Stimulated activated naive CD8-positive, alpha-beta T cell treated with anti-CD3 and anti-CD28 coated beads, Interleukin-15, Interleukin-2, amounts not matched to agents 100 U/mL and 50 U/mL, for 24 hours (primary cell): ENCODE results near the gene HS3ST4.
A peak's percentile ranks its signal among the peaks of the same experiment; 100 is the strongest.

ENCODE experiments used
- ATAC-seq: fragments of 150-1000 bp; cut with Tn5 transposase; one replicate; pipeline ENCODE4 v1.10.0; 2021
- DNase-seq: peaks from one replicate; pipeline ENCODE4 v3.0.0; 2021

The HS3ST4 gene

DNA sequence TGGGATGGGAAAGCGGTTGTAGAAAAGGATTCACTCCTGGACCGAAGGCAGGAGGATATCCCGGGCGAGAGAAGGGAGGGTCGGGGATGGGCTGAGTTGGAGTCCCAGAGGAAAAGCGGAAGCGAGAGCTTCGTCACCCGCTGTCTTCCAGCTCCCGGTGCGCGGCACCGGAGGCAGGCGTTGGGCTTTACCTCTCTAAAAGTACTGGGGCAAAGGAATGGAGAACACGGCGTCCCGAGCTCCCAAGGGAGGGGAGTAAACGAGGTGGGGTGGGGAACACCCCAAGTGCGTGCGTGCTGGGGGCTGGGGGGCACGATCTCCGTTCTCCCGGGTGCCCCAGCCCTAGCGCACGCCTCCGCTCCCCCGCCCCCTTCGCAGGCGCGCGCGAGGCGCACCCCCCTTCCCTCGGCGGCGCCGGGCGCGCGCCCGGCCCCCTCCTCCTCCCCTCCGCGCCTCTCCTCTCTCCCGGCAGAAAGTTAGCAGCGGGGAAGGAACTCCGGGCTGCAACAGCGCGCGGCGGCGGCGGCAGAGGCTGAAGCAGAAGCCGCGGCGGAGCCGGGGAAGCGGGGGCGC is at the start of gene HS3ST4:
Gene HS3ST4 (plus strand): TSS at position 441 of the 573 bp plus-strand sequence.
- DNase-seq (no peak), ATAC-seq (no peak)

DNA sequence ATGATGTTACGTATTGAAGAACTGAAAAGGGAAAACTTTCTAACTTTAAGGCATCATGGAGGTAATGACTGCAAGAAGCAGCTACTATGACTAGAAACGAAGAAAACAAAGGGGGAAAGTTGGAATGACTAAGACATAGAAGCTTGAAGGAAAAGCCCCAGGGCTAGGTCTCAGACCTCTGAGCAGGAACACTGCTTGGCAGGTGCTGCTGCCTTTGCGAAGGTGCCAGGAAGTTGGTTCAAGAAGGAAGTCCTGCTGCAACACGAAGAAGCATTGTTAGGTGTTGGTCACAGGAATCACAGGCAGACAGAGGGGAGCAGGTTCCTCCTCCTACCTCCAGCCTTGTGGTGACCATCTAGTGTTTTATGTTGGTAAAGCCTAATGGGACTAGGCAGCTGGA is 48.1 kb upstream of the HS3ST4 start:
- DNase-seq (no peak), ATAC-seq (no peak)

DNA sequence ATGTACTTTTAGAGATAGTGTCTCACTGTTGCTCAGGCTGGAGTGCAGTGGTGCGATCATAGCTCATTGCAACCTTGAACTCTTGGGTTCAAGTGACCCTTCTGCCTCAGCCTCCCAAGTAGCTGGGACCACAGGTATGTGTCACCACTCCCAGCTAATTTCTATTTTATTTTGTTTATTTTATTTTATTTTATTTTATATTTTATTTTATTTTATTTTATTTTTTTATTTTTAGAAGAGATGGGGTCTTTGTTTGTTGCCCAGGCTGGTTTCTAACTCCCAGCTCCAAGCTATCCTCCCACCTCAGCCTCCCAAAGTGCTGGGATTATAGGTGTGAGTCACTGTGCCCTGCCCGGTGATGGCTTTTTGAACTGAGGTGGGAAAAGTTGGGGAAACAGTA is 35.1 kb upstream of the HS3ST4 start:
- ATAC-seq (no peak), DNase-seq (no peak)

DNA sequence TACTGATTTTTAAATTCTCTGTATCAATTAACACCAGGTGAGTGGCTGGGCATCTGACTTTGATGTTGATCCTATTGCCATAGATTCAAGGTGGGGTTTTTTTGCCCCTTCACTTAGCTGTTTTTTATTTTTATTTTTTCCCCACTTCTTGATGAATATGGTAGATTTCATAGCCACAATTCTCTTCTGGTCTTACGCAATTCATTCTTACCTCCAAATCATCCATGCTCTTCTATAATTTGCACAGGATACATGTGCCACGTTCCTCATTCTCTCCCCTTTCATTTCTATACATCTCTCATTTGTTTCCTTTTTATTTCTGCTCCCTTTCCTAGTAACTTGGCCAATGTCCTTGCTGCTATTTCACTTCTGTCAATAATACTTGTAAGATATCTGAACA is 14.9 kb upstream of the HS3ST4 start:
- no peak for ATAC-seq
- no peak for DNase-seq

DNA sequence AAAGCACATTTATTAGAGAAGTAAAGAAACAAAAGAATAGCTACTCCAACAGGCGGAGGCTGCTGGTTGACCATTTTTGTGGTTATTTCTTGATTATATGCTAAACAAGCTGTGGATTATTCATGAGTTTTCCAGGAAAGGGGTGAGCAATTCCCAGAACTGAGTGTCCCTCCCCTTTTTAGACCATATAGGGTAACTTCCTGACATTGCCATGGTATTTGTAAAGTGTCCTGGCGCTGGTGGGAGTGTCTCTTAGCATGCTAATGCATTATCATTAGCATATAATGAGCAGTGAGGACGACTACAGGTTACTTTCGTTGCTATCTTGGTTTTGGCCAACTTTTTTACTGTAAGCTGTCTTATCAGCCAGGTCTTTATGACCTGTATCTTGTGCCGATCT is 12.2 kb upstream of the HS3ST4 start:
- DNase-seq (no peak), ATAC-seq (no peak)

DNA sequence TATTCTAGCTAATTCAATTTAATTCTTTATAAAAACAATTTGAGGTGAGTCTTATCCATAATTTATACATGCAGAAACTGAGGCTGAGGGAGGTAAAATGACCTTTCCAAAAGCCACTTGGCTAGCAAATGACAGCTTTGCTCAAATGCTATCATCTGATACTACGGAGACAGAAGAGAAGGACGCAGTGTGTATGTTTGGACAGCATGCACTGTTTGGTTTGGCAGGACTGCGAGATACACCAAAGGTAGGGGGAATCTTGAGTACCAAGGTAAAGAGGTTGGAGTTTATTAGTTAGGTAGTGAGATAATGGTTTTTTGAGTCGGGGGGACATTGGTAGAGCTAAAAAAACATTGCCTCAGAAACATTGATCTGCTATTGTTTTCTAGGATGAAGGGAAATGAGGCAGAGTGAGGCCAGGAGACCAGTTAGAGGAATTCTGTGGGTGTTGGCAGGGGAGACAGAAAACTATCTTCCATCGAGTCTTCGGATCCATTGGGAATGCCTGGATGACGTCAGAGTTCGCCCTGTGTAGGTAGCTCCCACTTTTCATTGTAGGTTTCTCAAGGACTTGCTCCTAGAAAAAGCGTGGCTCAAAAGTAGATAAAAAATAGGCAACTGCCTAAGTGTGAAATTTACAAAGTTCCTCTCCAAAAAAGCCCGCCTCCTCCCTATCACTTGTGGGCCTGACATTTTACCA is 2.5 kb upstream of the HS3ST4 start:
- DNase-seq (no peak), ATAC-seq (no peak)

DNA sequence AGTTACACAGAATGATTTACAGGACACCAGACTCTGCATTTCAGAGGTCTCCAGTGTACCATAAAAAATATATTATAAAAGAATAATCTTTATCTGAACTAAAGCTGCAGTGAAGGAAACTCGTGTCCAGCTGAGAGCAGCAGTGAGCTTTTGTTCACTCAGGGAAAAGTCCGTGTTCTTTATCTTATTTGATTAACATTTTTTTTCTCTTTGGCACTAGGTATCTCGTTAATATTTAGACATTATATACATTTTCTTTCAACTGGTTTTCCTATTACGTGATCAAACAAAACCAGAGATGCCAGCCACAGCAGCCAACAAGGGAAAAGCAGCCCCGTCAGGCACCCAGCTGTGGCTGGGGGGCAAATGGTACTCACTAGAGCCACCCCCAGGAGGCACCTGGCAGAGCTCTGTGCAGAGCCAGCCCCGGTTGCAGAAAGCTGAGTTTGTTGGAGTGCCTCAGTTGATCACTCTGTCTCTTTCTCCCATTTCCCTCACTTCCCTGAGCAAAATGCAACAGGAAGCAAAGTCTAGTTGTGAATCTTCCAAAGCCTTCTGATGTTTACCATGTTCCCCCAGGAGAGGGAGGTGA is 1.1 kb upstream of the HS3ST4 start:
- no peak for DNase-seq
- ATAC-seq: no peak

DNA sequence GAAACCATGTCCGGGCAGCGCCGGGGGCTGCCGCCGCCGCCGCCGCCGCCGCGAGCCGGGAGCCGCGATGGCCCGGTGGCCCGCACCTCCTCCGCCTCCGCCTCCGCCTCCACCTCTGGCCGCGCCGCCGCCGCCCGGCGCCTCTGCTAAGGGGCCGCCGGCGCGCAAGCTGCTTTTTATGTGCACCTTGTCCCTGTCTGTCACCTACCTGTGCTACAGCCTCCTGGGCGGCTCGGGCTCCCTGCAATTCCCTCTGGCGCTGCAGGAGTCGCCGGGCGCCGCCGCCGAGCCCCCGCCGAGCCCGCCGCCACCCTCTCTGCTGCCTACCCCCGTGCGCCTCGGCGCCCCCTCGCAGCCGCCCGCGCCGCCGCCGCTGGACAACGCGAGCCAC is 587 bp downstream of the HS3ST4 start:
- no peak for DNase-seq
- ATAC-seq: no peak

DNA sequence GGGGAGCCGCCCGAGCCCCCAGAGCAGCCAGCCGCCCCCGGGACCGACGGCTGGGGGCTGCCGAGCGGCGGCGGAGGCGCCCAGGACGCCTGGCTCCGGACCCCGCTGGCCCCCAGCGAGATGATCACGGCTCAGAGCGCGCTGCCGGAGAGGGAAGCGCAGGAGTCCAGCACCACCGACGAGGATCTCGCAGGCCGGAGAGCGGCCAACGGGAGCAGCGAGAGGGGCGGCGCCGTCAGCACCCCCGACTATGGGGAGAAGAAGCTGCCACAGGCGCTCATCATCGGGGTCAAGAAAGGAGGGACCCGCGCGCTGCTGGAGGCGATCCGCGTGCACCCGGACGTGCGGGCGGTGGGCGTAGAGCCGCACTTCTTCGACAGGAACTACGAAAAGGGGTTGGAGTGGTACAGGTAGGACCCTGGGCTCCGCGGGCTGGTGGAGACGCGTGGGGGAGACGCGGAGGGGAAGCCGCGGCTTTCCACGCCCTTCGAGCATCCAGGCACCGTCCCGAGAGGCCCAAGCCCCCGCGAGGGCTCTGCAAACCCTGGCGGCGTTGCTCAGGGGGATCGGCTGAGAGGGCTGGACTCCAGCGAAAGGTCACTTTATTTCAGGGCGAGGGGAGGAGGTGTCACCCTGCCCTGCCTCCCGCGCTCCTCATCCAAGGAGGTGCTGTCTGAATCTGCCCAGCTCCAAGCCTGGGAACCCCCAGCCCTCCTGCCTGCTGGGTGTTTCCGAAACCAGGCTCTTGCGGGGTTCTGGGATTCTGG is 1.2 kb downstream of the HS3ST4 start:
- DNase-seq (no peak), ATAC-seq (no peak)

DNA sequence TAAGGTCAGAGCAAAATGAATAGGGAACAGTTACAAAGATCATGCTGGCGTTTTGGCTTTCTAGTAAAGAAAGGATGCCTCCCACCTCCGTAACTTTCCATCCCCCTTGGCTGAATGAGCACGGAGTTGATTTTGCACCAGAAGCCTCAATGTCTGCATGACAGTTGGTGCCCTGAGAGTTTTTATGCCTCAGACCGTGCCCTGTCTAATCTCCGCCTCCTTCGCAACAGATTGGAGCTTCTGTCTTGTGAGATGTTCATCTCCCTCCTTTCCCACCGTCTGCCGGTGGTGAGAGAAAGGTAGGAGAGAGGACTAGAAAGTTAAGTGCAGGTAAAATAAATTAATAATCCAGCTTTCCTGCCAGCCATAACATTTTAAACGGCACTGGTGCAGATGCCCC is 1.9 kb downstream of the HS3ST4 start:
- ATAC-seq (no peak), DNase-seq (no peak)

DNA sequence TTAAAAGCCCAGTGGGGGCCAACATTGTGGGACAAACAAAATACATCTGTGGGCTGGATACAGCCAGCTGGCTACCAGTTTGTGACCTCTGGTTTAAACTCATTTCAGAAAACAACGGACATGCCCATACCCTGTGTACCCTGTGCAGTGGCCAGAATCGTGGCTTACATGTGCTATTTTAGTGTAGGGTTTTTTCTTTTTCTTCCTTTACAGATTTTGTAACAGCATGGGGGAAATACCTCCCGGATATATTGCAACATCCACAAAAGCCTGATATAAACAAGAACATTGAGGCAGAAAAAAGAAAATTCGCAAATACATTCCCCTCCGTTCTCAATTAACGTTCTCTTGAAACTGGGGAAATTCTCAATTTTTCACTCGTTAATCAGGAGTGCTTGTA is 7.3 kb downstream of the HS3ST4 start:
- DNase-seq (no peak), ATAC-seq (no peak)

DNA sequence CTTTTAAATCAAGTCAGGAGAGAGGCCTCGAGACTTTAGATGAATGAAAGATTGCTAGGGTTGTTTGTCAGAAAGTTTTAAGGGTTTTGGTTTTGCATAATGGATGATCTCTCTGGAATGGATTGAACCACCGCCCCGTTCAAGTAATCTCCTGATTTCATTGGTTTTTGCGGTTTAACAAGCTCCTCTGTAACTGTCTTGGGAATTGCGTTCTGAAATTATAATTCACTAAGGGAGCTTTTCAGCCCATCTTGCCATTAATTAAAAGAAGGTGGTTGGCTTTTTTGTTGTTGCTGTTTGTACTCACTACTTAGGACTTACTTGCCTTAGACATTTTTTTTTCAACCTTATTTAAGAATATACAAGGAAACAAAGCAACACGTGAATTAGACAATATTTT is 8.8 kb downstream of the HS3ST4 start:
- no peak for DNase-seq
- ATAC-seq: no peak

DNA sequence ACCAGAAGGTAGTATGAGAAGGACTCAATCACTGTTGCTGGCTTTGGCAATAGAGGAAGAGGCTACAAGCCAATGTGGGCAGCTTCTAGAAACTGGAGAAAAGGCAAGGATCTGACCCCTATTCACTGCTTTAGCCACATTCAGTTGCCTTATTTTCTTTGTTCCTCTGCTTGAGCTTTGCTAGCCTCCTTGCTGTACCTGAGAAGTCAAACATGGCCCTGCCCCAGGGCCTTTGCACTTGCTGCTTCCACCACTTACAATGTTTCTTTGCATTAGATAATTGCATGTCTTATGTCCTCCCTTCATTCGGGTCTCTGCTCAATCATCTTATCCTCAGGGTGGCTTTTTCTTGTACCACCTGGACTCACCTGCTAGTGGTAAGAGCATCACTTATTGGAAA is 15.8 kb downstream of the HS3ST4 start:
- no peak for DNase-seq
- no peak for ATAC-seq

DNA sequence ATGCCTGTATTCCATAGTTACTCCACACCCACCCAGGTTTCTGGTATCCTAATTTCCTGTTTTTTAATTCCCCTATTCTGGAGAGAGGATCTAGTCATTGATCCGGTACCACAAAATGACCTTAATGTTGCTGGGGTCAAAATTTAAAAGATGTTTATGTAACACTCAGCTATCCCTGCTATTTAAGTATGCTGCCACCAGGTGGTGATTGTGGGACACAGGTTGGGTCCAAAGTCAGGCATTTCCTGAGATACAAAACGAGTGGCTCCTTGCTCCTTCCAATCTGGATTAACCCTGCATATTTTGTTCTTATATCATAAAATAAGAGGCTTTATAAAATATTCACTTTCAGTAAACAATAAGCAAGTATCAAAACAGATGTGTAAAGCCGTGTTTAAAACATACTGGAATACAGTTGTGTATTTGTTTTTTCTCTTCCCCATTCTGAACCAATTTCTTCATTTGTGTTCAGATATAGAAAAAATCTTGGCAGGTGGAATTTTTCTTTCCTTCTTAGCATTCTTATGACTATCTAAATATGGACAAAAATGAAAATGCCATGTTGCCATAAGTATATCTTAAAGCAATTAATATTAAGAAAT is 16.3 kb downstream of the HS3ST4 start:
- ATAC-seq (no peak), DNase-seq (peak; percentile 11)

DNA sequence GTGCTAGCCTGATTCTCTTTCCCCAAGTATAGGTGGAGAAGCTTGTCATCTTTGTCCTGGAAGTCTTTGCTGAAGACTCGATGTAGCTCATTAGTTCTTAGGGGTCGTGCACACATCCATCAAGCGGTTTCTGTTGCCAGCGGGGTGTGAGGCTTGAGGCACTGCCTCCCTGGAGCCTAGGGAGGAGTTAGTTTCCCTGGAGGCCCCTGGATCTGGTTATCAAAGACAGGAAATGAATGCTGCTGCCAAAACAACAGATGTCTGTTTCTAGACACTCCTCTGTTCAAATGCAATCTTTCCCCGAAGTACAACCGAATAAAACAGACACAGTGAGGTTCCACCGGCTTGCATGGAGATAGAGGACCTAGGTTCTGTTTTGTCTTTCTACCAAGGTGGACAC is 17.5 kb downstream of the HS3ST4 start:
- DNase-seq (no peak), ATAC-seq (no peak)

DNA sequence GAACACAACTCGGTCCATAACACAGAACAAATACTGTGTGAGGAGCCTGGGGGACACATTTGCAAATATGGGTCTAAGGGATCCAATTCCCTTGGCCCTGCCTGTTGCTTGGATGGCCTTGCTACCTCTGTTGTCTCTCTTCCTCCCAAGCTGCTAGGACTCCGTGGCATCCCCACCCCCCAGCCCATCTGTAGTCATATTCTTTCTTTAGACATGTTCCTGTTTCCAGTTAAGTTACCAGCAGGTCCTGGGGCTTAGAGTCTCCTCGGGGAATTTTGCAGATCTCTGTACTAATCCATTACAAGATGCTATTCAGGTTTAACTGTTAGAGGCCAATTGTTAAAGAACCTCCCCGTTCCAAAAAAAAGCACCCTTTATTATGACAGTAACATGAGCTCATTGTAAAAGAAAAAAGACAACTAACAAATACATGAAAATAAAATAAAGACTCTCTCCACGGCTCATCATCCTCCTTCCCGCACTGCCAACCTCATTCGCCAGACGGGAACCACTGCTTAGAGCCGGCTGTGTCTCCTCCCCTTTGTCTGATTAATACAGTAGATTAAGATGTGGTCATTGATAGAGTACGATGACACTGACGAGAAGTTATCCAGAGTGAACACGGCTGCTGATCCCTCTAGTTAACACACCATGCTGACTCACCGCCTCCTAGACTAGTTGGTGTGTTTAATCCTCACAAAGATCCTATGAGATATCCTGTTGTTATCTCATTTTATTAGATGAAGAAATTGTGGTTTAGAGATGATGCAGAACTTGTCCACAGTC is 22.2 kb downstream of the HS3ST4 start:
- DNase-seq (no peak), ATAC-seq (no peak)

DNA sequence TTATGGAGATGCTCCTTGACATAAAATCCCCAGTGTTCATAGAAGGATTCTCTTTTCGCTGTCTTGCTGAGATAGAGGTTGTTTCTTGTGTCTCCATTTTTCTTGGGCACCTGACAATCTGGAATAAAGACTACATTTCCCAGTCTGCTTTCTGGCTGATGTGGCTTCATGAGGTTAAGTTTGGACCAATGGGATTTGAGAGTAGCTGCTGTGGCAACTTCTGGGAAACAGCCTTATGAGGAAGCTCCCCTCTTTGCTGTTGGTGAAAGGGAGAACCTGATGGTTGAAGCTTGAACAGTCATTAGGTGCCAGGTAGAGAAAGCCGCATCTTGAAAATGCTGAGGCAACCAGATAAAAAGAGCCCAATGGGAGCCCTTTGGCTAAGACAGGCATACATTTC is 24.4 kb downstream of the HS3ST4 start:
- DNase-seq: no peak
- no peak for ATAC-seq

DNA sequence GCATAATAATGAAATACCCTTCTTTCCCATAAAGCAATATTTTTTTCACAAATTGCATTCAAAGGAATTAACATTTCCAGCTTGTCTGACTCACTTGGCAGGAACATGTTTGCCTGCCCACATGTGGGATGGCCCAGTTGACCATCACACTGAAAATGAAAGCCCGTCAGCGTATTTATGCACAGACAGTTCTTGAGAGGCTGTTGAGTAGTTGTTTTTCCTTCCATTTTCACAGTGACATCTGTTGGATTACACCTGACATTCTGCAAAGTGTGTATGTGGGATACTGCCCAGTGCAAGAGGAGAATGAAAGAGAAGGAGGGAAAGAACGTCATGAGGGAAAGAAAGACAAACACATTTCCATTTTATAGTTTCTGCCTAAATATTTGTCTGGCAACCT is 29.7 kb downstream of the HS3ST4 start:
- no peak for ATAC-seq
- DNase-seq: no peak

DNA sequence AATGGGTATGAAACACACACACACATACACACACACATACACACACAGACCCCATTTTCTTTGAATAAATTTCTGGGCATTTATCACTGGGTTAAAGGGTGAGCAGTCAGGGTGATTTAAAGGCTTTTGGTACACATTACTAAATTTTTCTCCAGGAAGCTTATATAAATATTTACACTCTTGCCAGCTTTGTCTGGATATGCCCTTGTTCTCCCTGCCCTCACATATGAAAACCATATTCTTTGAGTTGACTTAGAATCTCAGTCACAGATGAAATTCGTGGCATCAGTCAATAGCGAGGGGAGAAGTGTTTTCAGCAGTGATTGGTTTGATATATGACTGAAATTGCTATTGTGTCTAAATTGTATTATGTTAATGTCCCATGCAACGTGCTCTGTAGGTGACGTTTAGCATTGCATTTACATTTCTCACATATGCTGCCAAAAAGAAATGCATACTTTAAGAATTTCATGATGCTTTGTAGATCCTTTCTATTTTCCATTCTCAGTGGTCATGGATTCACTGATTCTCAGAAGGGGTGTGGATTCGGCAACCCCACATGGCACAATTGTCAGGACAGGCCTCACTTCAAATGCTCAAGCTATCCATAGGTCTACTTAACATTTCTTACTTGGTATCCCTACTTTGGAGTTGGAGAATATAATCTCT is 34.8 kb downstream of the HS3ST4 start:
- ATAC-seq (no peak), DNase-seq (no peak)

DNA sequence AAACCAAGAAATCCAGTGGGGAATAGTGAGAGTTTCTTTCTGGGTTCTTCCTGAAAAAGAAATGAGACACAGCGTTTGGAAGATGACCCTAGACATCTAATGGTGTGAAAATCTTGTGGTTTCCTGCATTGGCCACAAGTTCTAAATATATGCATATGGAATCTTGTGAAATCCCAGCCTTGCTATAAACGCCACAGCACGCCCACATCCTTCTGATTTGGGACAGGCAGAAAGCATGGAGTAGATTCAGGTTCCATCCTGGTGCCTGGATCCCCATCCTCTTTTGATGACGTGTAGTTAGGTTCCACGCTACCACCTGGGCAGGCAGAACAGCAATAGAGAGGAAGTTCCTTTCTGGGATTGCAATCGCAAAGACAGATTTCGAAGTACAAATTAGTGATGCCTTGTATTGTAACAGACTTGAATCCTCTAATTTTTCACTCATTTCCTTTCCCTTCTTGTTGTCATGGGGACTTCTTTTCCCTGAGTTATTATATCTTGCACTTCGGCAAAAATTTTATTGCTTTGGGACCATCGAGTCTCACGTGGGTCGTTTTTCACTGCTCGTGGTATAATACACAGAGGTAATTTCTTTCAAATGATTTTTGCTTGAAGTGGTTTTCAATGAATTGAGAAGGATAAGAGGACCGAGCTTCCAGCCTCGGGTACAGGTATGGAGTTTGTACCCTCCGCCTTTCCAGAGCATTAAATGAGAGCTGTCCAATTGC is 37.6 kb downstream of the HS3ST4 start:
- DNase-seq (no peak), ATAC-seq (no peak)

DNA sequence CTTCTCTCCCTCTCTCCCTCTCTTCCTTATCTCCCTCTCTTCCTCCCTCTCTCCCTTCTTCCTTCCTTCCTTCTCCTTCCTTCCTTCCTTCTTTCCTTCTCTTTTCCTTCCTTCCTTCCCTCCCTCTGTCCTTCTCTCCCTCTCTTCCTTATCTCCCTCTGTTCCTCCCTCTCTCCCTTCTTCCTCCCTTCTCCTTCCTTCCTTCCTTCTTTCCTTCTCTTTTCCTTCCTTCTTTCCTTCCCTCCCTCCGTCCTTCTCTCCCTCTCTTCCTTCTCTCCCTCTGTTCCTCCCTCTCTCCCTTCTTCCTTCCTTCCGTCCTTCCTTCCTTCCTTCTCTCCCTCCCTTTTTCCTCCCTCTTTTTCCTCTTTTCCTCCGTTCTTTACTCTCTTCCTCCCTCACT is 38.6 kb downstream of the HS3ST4 start:
- no peak for ATAC-seq
- DNase-seq: no peak
